GM18502 (cell line): ENCODE measurements around the gene GTF3C2.
"Not testable (repeated sequence)": the region's sequence is repeated elsewhere in the genome, so short reads cannot be mapped to it uniquely, and the experiment has no call there.

ENCODE experiments used
- ATAC-seq: cut with Tn5 transposase; IDR thresholded peaks from one replicate; pipeline ENCODE4 v1.9.1; 2021; ENCODE audit warnings: mild to moderate bottlenecking; ENCODE audit not compliant: unreplicated experiment, poor library complexity

GTF3C2 gene

GRCh38 chr2:27323596-27324285 lies 32.8 kb downstream of the GTF3C2 start:
- ATAC-seq, result no peak

- peak; percentile 91 for ATAC-seq
These were observed 33.6 kb downstream of the GTF3C2 start, which contains the start of gene MPV17 for GRCh38 chr2:27322766-27323595. MPV17 (minus strand) TSS chr2:27323097; CDS start chr2:27322517, 580 bp downstream.

GRCh38 chr2:27322301-27322765 lies 34.2 kb downstream of the GTF3C2 start:
- peak; percentile 38 for ATAC-seq

GRCh38 chr2:27320958-27321543 lies 35.5 kb downstream of the GTF3C2 start:
- ATAC-seq, result no peak

GRCh38 chr2:27319839-27320238 lies 36.7 kb downstream of the GTF3C2 start:
- ATAC-seq, result not testable (repeated sequence)

- ATAC-seq, result no peak
These were observed 39.7 kb downstream of the GTF3C2 start for GRCh38 chr2:27316655-27317412.

GRCh38 chr2:27315122-27315521 lies 41.4 kb downstream of the GTF3C2 start:
- no peak for ATAC-seq

GRCh38 chr2:27314709-27315108 lies 41.9 kb downstream of the GTF3C2 start:
- no peak for ATAC-seq

GRCh38 chr2:27313882-27314645 lies 42.5 kb downstream of the GTF3C2 start:
- ATAC-seq, result no peak

- ATAC-seq, result no peak
These were observed 44.4 kb downstream of the GTF3C2 start for GRCh38 chr2:27312152-27312551.

- no peak for ATAC-seq
These were observed 46.9 kb downstream of the GTF3C2 start for GRCh38 chr2:27309651-27310050.

- no peak for ATAC-seq
These were observed 48.1 kb downstream of the GTF3C2 start, which contains the start of gene UCN for GRCh38 chr2:27308359-27308881. UCN (minus strand) TSS chr2:27308445; CDS start chr2:27307895, 550 bp downstream.

- ATAC-seq, result no peak
These were observed 48.8 kb downstream of the GTF3C2 start for GRCh38 chr2:27307545-27308358.

GRCh38 chr2:27307287-27307544 lies 49.3 kb downstream of the GTF3C2 start:
- ATAC-seq, result no peak

- no peak for ATAC-seq
These were observed 49.8 kb downstream of the GTF3C2 start for GRCh38 chr2:27306573-27307286.

GRCh38 chr2:27306136-27306535 lies 50.4 kb downstream of the GTF3C2 start:
- ATAC-seq, result no peak

GRCh38 chr2:27305516-27305915 lies 51.0 kb downstream of the GTF3C2 start:
- no peak for ATAC-seq
